GM18870 (cell line): ENCODE measurements around the gene KRTAP12-3.

ENCODE experiments used
- ATAC-seq: cut with Tn5 transposase; IDR thresholded peaks from one replicate; pipeline ENCODE4 v1.9.1; 2021; ENCODE audit warnings: moderate library complexity; ENCODE audit not compliant: unreplicated experiment

The KRTAP12-3 gene

GRCh38 chr21:44701541-44701940, 43.8 kb downstream of the KRTAP12-3 start:
- ATAC-seq = no peak

DNA sequence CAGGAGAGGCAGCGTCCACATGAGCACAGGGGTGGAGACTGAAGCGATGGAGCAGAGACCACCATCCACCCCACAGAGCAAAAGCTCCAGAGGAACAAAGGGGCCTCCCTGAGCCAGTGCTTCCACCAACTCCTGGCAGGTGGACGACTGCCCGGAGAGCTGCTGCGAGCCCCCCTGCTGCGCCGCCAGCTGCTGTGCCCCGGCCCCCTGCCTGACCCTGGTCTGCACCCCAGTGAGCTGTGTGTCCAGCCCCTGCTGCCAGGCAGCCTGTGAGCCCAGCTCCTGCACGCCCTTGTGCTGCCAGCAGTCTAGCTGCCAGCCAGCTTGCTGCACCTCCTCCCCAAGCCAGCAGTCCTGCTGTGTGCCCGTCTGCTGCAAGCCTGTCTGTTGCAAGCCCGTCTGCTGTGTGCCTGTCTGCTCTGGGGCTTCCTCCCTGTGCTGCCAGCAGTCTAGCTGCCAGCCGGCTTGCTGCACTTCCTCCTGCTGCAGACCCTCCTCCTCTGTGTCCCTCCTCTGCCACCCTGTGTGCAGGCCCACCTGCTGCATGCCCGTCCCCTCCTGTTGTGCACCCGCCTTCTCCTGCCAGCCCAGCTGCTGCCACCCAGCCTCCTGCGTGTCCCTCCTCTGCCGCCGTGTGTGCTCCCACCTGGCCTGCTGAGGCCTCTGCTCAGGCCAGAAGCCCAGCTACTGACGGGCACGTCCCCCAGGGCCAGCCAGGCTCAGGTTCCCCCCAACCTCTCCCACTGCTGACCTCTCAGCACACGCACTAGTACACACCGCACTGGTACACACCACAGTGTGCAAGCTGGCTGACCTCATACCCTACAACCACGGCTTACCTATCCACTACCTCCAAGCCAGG, 44.6 kb downstream of the KRTAP12-3 start:
- ATAC-seq = no peak

- ATAC-seq = no peak
Measured at GRCh38 chr21:44702973-44703730, 45.4 kb downstream of the KRTAP12-3 start.

GRCh38 chr21:44703731-44704635, 46.3 kb downstream of the KRTAP12-3 start:
- no peak for ATAC-seq

DNA sequence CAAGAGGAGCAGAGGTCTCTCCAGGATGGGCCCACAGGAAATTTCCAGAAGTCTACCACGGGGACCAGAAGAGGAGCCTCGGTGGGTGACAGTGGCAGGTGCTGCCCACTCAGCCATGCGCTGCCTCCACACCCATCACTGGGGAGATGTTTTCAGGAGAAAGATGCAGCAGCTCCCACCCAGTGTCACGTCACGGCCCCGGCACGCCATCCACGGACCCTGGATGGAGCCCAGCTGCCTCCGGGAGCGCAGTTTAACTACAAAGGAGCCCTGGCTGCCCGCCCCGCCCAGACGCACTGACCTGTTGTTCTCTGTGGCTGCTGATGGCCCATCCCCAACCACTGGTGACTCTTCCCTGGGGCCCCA, 46.9 kb downstream of the KRTAP12-3 start:
- ATAC-seq = no peak

- ATAC-seq = no peak
Measured at GRCh38 chr21:44706026-44706705, 48.4 kb downstream of the KRTAP12-3 start.

- no peak for ATAC-seq
Measured at GRCh38 chr21:44706706-44707581, 49.2 kb downstream of the KRTAP12-3 start.
